Liver (tissue), 9 donors: ENCODE results near the gene THRB. TPM values are rescaled to one million over a fixed set of nuclear protein-coding genes. Genes with fewer than 3 reads are reported as not detected.

ENCODE experiments used
- DNase-seq: peaks from one replicate; pipeline ENCODE4 v3.0.0-alpha.2; 2017; ENCODE audit warnings: low spot score
- H3K27ac ChIP-seq, 2 donors: one replicate each; pipeline ENCODE4 v1.7.0; 2013; ENCODE audit warnings: inconsistent platforms in 2 of 2, low read length in 2 of 2, control low read depth in 1 of 2, low read depth in 1 of 2, mild to moderate bottlenecking in 1 of 2
- H3K27me3 ChIP-seq, 4 donors: one replicate each; pipeline versions ENCODE4 v1.6.1 to v1.7.0; 2013; ENCODE audit warnings: low read length in 3 of 4, inconsistent platforms in 1 of 4, mild to moderate bottlenecking in 1 of 4, moderate library complexity in 1 of 4; ENCODE audit not compliant: control insufficient read depth in 4 of 4, insufficient read depth in 4 of 4
- H3K36me3 ChIP-seq, 4 donors: one replicate each; pipeline versions ENCODE4 v1.6.1 to v1.7.0; 2013; ENCODE audit warnings: low read length in 3 of 4, mild to moderate bottlenecking in 3 of 4, low read depth in 1 of 4, moderate library complexity in 1 of 4; ENCODE audit not compliant: control insufficient read depth in 4 of 4, insufficient read depth in 3 of 4
- H3K4me1 ChIP-seq, 4 donors: one replicate each; pipeline versions ENCODE4 v1.6.1 to v1.7.0; 2013; ENCODE audit warnings: low read length in 3 of 4, mild to moderate bottlenecking in 3 of 4, moderate library complexity in 1 of 4; ENCODE audit not compliant: control insufficient read depth in 4 of 4, insufficient read depth in 4 of 4
- H3K4me3 ChIP-seq, 3 donors: one replicate each; pipeline versions ENCODE4 v1.6.1 to v1.7.0; 2013; ENCODE audit warnings: low read length in 3 of 3, control low read depth in 1 of 3, low read depth in 1 of 3, mild to moderate bottlenecking in 1 of 3
- H3K9ac ChIP-seq, 2 donors: one replicate each; pipeline ENCODE4 v1.7.0; 2013; ENCODE audit warnings: low read length in 2 of 2, mild to moderate bottlenecking in 2 of 2, moderate library complexity in 2 of 2, control low read depth in 1 of 2, low read depth in 1 of 2
- H3K9me3 ChIP-seq, 4 donors: one replicate each; pipeline versions ENCODE4 v1.6.1 to v1.7.0; 2013; ENCODE audit warnings: low read length in 3 of 4; ENCODE audit not compliant: control insufficient read depth in 4 of 4
- EGR1 ChIP-seq, 2 donors: IDR thresholded peaks; 2 replicates each; pipeline ENCODE4 v1.6.1; 2016 to 2018; ENCODE audit warnings: antibody characterized with exemption in 2 of 2, low read depth in 2 of 2
- FOXA1 ChIP-seq: IDR thresholded peaks from 2 replicates; pipeline ENCODE4 v1.6.1; 2016; ENCODE audit warnings: antibody characterized with exemption
- FOXA2 ChIP-seq: IDR thresholded peaks from 2 replicates; pipeline ENCODE4 v1.6.1; 2016; ENCODE audit warnings: antibody characterized with exemption
- GABPA ChIP-seq, 2 donors: IDR thresholded peaks in 1 of 2; conservative IDR thresholded peaks in 1 of 2; 2 replicates each; pipeline ENCODE4 v1.6.1; 2016; ENCODE audit warnings: antibody characterized with exemption in 2 of 2, mild to moderate bottlenecking in 1 of 2, moderate library complexity in 1 of 2
- HNF4G ChIP-seq: IDR thresholded peaks from 2 replicates; pipeline ENCODE4 v1.6.1; 2016; ENCODE audit warnings: antibody characterized with exemption
- JUND ChIP-seq, 2 donors: IDR thresholded peaks; 2 replicates each; pipeline ENCODE4 v1.6.1; 2016; ENCODE audit warnings: antibody characterized with exemption in 2 of 2
- NR2F2 ChIP-seq: IDR thresholded peaks from 2 replicates; pipeline ENCODE4 v1.6.1; 2016; ENCODE audit warnings: antibody characterized with exemption
- RAD21 ChIP-seq, 2 donors: IDR thresholded peaks; 2 replicates each; pipeline ENCODE4 v1.6.1; 2016; ENCODE audit warnings: antibody characterized with exemption in 2 of 2, mild to moderate bottlenecking in 2 of 2
- RXRA ChIP-seq, 2 donors: IDR thresholded peaks; 2 replicates each; pipeline ENCODE4 v1.6.1; 2017 to 2018; ENCODE audit warnings: antibody characterized with exemption in 2 of 2, mild to moderate bottlenecking in 1 of 2
- SP1 ChIP-seq: IDR thresholded peaks from 2 replicates; pipeline ENCODE4 v1.6.1; 2018; ENCODE audit warnings: antibody characterized with exemption, mild to moderate bottlenecking
- YY1 ChIP-seq: IDR thresholded peaks from 2 replicates; pipeline ENCODE4 v1.6.1; 2016; ENCODE audit warnings: antibody characterized with exemption, mild to moderate bottlenecking
- polyA plus RNA-seq, 2 donors: library from polyadenylated mRNA; stranded (reverse) in 1 of 2; unstranded in 1 of 2; fragments of 200-250 nt in 1 of 2; fragments of >200 nt in 1 of 2; fragmentation: Nextera tagmentation in 1 of 2; extraction: Ambion mirVana in 1 of 2; gene quantifications; one replicate each; pipeline versions ENCODE4 v1.2.1 to v1.2.3, GENCODE V29; 2013 to 2015
- total RNA-seq, 2 donors: library from RNA; depleted of rRNA; stranded (reverse); fragments of >200 nt; gene quantifications; one replicate each; pipeline ENCODE4 v1.2.3, GENCODE V29; 2014
- TF ChIP-seq, protein P1 (sequence below): IDR thresholded peaks from 2 replicates; pipeline ENCODE4 v1.6.1; 2016; ENCODE audit warnings: antibody characterized with exemption
- TF ChIP-seq, protein P2 (sequence below): fragments of 150-350 bp; IDR thresholded peaks from 2 replicates; pipeline ENCODE4 v1.5.1; 2017; ENCODE audit warnings: improper control_type of control experiment, low read depth, low read length; ENCODE audit not compliant: missing input control
- TF ChIP-seq, protein P3 (sequence below): IDR thresholded peaks from 2 replicates; pipeline ENCODE4 v1.6.1; 2016; ENCODE audit warnings: antibody characterized with exemption
- TF ChIP-seq, protein P4 (sequence below): IDR thresholded peaks from 2 replicates; pipeline ENCODE4 v1.6.1; 2016; ENCODE audit warnings: antibody characterized with exemption, mild to moderate bottlenecking
- TF ChIP-seq, protein P5 (sequence below): IDR thresholded peaks from 2 replicates; pipeline ENCODE4 v1.6.1; 2016; ENCODE audit warnings: antibody characterized with exemption
- donor health status: healthy.
- donor health status: healthy.
- donor health status: healthy.
- donor health status: healthy.
- donor health status: healthy.

Gene THRB
- total and polyA plus RNA-seq, 4 donors = 5.9 to 23.9 (median 9.3) TPM

DNA sequence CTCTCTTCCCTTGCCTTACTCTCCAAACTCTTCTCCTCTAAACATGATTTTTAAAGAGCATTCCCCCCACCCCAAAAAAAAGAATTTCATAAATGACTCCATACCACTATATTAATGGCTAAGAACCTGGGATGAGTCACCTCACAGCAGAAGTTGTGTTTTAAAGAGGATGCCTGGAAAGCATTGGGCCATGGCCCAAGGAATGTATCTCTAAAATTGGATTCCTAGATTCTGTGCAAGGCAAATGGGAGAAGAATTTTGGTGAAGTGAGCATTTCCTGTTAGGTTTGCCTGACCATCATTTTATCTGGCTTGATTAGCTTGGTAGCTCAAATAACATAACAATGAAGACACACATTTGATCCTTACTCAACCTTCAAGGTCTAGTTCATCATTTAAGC lies 298.1 kb downstream of the THRB start:
- TF ChIP-seq GABPA (IDR thresholded peaks at IDR 0.05 in 1 of 2, conservative IDR thresholded peaks at IDR 0.05 in 1 of 2) = no peak
- no peak for TF ChIP-seq RXRA (IDR thresholded peaks at IDR 0.05)
- TF ChIP-seq FOXA2 = no peak
- TF ChIP-seq, protein P1, sequence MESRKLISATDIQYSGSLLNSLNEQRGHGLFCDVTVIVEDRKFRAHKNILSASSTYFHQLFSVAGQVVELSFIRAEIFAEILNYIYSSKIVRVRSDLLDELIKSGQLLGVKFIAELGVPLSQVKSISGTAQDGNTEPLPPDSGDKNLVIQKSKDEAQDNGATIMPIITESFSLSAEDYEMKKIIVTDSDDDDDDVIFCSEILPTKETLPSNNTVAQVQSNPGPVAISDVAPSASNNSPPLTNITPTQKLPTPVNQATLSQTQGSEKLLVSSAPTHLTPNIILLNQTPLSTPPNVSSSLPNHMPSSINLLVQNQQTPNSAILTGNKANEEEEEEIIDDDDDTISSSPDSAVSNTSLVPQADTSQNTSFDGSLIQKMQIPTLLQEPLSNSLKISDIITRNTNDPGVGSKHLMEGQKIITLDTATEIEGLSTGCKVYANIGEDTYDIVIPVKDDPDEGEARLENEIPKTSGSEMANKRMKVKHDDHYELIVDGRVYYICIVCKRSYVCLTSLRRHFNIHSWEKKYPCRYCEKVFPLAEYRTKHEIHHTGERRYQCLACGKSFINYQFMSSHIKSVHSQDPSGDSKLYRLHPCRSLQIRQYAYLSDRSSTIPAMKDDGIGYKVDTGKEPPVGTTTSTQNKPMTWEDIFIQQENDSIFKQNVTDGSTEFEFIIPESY = no peak
- TF ChIP-seq RAD21 (IDR thresholded peaks at IDR 0.05) = no peak
- no peak for TF ChIP-seq EGR1 (IDR thresholded peaks at IDR 0.05; ENCODE audit: low read depth in 2 of 2)
- TF ChIP-seq, protein P2, sequence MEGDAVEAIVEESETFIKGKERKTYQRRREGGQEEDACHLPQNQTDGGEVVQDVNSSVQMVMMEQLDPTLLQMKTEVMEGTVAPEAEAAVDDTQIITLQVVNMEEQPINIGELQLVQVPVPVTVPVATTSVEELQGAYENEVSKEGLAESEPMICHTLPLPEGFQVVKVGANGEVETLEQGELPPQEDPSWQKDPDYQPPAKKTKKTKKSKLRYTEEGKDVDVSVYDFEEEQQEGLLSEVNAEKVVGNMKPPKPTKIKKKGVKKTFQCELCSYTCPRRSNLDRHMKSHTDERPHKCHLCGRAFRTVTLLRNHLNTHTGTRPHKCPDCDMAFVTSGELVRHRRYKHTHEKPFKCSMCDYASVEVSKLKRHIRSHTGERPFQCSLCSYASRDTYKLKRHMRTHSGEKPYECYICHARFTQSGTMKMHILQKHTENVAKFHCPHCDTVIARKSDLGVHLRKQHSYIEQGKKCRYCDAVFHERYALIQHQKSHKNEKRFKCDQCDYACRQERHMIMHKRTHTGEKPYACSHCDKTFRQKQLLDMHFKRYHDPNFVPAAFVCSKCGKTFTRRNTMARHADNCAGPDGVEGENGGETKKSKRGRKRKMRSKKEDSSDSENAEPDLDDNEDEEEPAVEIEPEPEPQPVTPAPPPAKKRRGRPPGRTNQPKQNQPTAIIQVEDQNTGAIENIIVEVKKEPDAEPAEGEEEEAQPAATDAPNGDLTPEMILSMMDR = no peak
- TF ChIP-seq, protein P3, sequence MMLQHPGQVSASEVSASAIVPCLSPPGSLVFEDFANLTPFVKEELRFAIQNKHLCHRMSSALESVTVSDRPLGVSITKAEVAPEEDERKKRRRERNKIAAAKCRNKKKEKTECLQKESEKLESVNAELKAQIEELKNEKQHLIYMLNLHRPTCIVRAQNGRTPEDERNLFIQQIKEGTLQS = no peak
- TF ChIP-seq YY1 = no peak
- no peak for TF ChIP-seq JUND (IDR thresholded peaks at IDR 0.05)
- no peak for TF ChIP-seq NR2F2
- TF ChIP-seq FOXA1 = no peak
- TF ChIP-seq HNF4G = no peak
- TF ChIP-seq, protein P4, sequence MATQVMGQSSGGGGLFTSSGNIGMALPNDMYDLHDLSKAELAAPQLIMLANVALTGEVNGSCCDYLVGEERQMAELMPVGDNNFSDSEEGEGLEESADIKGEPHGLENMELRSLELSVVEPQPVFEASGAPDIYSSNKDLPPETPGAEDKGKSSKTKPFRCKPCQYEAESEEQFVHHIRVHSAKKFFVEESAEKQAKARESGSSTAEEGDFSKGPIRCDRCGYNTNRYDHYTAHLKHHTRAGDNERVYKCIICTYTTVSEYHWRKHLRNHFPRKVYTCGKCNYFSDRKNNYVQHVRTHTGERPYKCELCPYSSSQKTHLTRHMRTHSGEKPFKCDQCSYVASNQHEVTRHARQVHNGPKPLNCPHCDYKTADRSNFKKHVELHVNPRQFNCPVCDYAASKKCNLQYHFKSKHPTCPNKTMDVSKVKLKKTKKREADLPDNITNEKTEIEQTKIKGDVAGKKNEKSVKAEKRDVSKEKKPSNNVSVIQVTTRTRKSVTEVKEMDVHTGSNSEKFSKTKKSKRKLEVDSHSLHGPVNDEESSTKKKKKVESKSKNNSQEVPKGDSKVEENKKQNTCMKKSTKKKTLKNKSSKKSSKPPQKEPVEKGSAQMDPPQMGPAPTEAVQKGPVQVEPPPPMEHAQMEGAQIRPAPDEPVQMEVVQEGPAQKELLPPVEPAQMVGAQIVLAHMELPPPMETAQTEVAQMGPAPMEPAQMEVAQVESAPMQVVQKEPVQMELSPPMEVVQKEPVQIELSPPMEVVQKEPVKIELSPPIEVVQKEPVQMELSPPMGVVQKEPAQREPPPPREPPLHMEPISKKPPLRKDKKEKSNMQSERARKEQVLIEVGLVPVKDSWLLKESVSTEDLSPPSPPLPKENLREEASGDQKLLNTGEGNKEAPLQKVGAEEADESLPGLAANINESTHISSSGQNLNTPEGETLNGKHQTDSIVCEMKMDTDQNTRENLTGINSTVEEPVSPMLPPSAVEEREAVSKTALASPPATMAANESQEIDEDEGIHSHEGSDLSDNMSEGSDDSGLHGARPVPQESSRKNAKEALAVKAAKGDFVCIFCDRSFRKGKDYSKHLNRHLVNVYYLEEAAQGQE = no peak
- TF ChIP-seq, protein P5, sequence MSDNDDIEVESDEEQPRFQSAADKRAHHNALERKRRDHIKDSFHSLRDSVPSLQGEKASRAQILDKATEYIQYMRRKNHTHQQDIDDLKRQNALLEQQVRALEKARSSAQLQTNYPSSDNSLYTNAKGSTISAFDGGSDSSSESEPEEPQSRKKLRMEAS = no peak
- DNase-seq = no peak

DNA sequence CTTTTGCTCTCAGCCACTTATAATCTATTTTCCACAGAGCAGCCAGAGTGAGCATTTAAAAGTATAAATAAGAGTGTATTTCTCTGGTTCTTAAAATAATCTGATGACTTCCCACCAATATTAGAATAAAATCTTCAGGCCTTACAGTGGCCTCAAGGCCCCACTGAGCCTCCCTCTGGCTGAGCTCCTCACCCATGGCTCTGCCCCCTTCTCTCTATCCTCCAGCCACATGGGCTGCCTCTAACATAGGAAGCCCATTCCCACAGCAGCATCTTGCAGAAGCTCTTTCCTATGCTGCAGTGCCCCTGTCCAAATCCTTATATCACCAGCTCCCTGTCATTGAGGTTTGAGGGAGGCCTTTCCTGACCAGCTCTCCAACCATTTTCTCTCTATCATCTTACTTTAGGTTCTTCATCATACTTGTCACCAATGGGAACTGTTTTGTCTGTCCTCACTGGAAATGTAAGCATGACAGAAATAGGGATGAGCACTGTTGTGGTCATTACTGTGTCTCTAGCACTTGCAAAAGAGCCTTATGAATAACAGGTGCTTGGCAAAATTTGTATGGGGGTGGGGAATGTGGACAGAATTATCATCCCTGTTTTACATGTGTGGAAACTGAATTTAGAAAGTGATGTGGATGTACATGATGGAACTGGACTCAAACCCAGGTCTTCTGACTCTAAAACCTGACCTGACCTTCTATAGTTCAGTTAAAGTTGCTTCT lies 299.0 kb downstream of the THRB start:
- Histone ChIP-seq H3K4me3 (no peak overlapping the region), H3K9ac (no peak overlapping the region), H3K36me3 (no peaks in the 10 kb centered on the region), H3K27ac (no peak overlapping the region), H3K27me3 (no peaks in the 10 kb centered on the region), H3K9me3 (no peaks in the 10 kb centered on the region), H3K4me1 (no peaks in the 10 kb centered on the region)
- TF ChIP-seq, protein P2 = no peak
- TF ChIP-seq, protein P3 = no peak
- TF ChIP-seq RAD21 (IDR thresholded peaks at IDR 0.05) (no peak), EGR1 (IDR thresholded peaks at IDR 0.05; ENCODE audit: low read depth in 2 of 2) (no peak), SP1 (no peak), JUND (IDR thresholded peaks at IDR 0.05) (no peak), HNF4G (no peak), RXRA (IDR thresholded peaks at IDR 0.05) (no peak), FOXA1 (no peak), YY1 (no peak)
- TF ChIP-seq, protein P1 = no peak
- no peak for DNase-seq

More for the DNA sequence above, 298.1 kb downstream of the THRB start:
- Histone ChIP-seq H3K9me3 (no peaks in the 10 kb centered on the region), H3K36me3 (no peaks in the 10 kb centered on the region), H3K9ac (no peak overlapping the region), H3K27ac (no peak overlapping the region), H3K4me3 (no peak overlapping the region), H3K4me1 (no peaks in the 10 kb centered on the region), H3K27me3 (no peaks in the 10 kb centered on the region)
